H1 (cell line): Measurements from ENCODE around the gene JAG2. TPM values are rescaled to one million over a fixed set of nuclear protein-coding genes. Genes with fewer than 3 reads are reported as not detected.

Experiments used
- CTCF ChIA-PET: fragments of 300-600 bp; sonication (Branson Sonifier 250); formaldehyde crosslinking; loops from one replicate; lab custom pipeline; 2021; ENCODE audit not compliant: partially characterized antibody; lab: Charles Lee
- POLR2A ChIA-PET: fragments of 300-600 bp; sonication (Branson Sonifier 250); formaldehyde crosslinking; loops from one replicate; lab custom pipeline; 2021; ENCODE audit warnings: inconsistent platforms; ENCODE audit not compliant: partially characterized antibody; lab: Charles Lee
- DNase-seq, 2 experiments: peaks; one replicate each; pipeline versions ENCODE4 v3.0.0 to v3.0.0-alpha.2; 2010 to 2022; ENCODE audit warnings: low spot score in 2 of 2, low read depth in 1 of 2, mixed read lengths in 1 of 2
- FAIRE-seq: peaks from 2 replicates; lab custom pipeline; 2011; peaks lifted over from hg19 to GRCh38; lab: Jason Lieb, UNC
- H2AFZ ChIP-seq: 2 replicates; pipeline ENCODE4 v1.8.1; 2012; ENCODE audit warnings: low read length, inconsistent platforms
- H2AK5ac ChIP-seq: 2 replicates; pipeline ENCODE4 v1.6.1; 2013; ENCODE audit warnings: low read depth, low read length
- H2BK120ac ChIP-seq: replicated peaks from 2 replicates; pipeline ENCODE3; 2013; ENCODE audit warnings: low read depth, low read length, inconsistent platforms
- H2BK12ac ChIP-seq: 2 replicates; pipeline ENCODE4 v1.6.1; 2013; ENCODE audit warnings: low read depth, low read length
- H2BK15ac ChIP-seq: 2 replicates; pipeline ENCODE4 v1.6.1; 2013; ENCODE audit warnings: low read length
- H2BK20ac ChIP-seq: 2 replicates; pipeline ENCODE4 v1.6.1; 2013; ENCODE audit warnings: low read length
- H2BK5ac ChIP-seq: 2 replicates; pipeline ENCODE4 v1.6.1; 2013; ENCODE audit warnings: low read depth, low read length
- H3K14ac ChIP-seq: 2 replicates; pipeline ENCODE4 v1.6.1; 2013; ENCODE audit warnings: inconsistent platforms; ENCODE audit not compliant: insufficient read length
- H3K18ac ChIP-seq: 2 replicates; pipeline ENCODE4 v1.6.1; 2013; ENCODE audit warnings: low read length; ENCODE audit errors: extremely low read depth
- H3K23ac ChIP-seq: 2 replicates; pipeline ENCODE4 v1.6.1; 2013; ENCODE audit warnings: inconsistent platforms; ENCODE audit not compliant: insufficient read length
- H3K23me2 ChIP-seq: 2 replicates; pipeline ENCODE4 v1.6.1; 2013; ENCODE audit warnings: low read depth, low read length
- H3K27ac ChIP-seq: 2 replicates; pipeline ENCODE4 v1.6.1; 2011; ENCODE audit warnings: low read depth, low read length, inconsistent platforms
- H3K27me3 ChIP-seq, 4 experiments: replicated peaks in 1 of 4; 1 replicate in 1 of 4; 2 replicates in 3 of 4; pipeline versions ENCODE4 v1.6.1 to v1.8.1; 2011 to 2013; ENCODE audit warnings: low read length in 3 of 4, mild to moderate bottlenecking in 3 of 4, inconsistent platforms in 2 of 4, mixed read lengths in 2 of 4, moderate library complexity in 1 of 4; ENCODE audit not compliant: control insufficient read depth in 3 of 4, insufficient read depth in 3 of 4; ENCODE audit errors: extremely low read depth in 1 of 4
- H3K36me3 ChIP-seq, 4 experiments: 2 replicates each; pipeline versions ENCODE4 v1.6.1 to v1.8.1; 2011 to 2013; ENCODE audit warnings: mild to moderate bottlenecking in 4 of 4, low read length in 3 of 4, moderate library complexity in 2 of 4, control low read depth in 1 of 4, inconsistent platforms in 1 of 4; ENCODE audit not compliant: insufficient read depth in 4 of 4, control insufficient read depth in 2 of 4
- H3K4ac ChIP-seq: replicated peaks from 2 replicates; pipeline ENCODE3; 2013; ENCODE audit warnings: low read length, low read depth, mixed read lengths, inconsistent platforms; ENCODE audit not compliant: insufficient read length
- H3K4me1 ChIP-seq, 4 experiments: replicated peaks in 1 of 4; 1 replicate in 1 of 4; 2 replicates in 3 of 4; pipeline versions ENCODE4 v1.6.1 to v1.8.1; 2011 to 2013; ENCODE audit warnings: low read length in 3 of 4, inconsistent platforms in 2 of 4, mixed read lengths in 1 of 4; ENCODE audit not compliant: insufficient read depth in 4 of 4, control insufficient read depth in 3 of 4
- H3K4me2 ChIP-seq, 2 experiments: 2 replicates each; pipeline versions ENCODE4 v1.6.1 to v1.8.1; 2011 to 2013; ENCODE audit warnings: low read depth in 2 of 2, low read length in 2 of 2, control low read depth in 1 of 2, inconsistent platforms in 1 of 2, mild to moderate bottlenecking in 1 of 2; ENCODE audit not compliant: insufficient read depth in 1 of 2
- H3K4me3 ChIP-seq, 4 experiments: fragments of 200-600, 300-600 bp in 1 of 4; sonication (generic), shearing (Covaris generic), sonication (Bioruptor Twin) in 1 of 4; 2 replicates each; pipeline versions ENCODE4 v1.5.1 to v1.8.1; 2011 to 2016; ENCODE audit warnings: low read length in 4 of 4, low read depth in 3 of 4, control low read depth in 2 of 4, inconsistent platforms in 2 of 4, mild to moderate bottlenecking in 2 of 4, mixed read lengths in 1 of 4, moderate library complexity in 1 of 4; ENCODE audit not compliant: insufficient read depth in 2 of 4; ENCODE audit errors: extremely low read depth in 1 of 4
- H3K56ac ChIP-seq: replicated peaks from 2 replicates; pipeline ENCODE3; 2013; ENCODE audit warnings: low read depth, mild to moderate bottlenecking, mixed read lengths, low read length, inconsistent platforms; ENCODE audit not compliant: insufficient read length
- H3K79me1 ChIP-seq: 2 replicates; pipeline ENCODE4 v1.6.1; 2013; ENCODE audit warnings: low read depth, low read length, control low read depth
- H3K79me2 ChIP-seq, 2 experiments: 2 replicates each; pipeline versions ENCODE4 v1.6.1 to v1.8.1; 2012 to 2013; ENCODE audit warnings: low read length in 2 of 2, mild to moderate bottlenecking in 2 of 2, inconsistent platforms in 1 of 2; ENCODE audit not compliant: insufficient read depth in 2 of 2, control insufficient read depth in 1 of 2
- H3K9ac ChIP-seq, 4 experiments: replicated peaks in 1 of 4; 1 replicate in 1 of 4; 2 replicates in 3 of 4; pipeline versions ENCODE4 v1.6.1 to v1.8.1; 2011 to 2013; ENCODE audit warnings: low read depth in 3 of 4, low read length in 3 of 4, control low read depth in 2 of 4, mild to moderate bottlenecking in 2 of 4, moderate library complexity in 2 of 4, inconsistent platforms in 1 of 4; ENCODE audit errors: extremely low read depth in 1 of 4
- H3K9me3 ChIP-seq, 2 experiments: 2 replicates each; pipeline versions ENCODE4 v1.6.1 to v1.8.1; 2012 to 2013; ENCODE audit warnings: mild to moderate bottlenecking in 2 of 2, moderate library complexity in 2 of 2, control low read depth in 1 of 2, inconsistent platforms in 1 of 2, low read depth in 1 of 2, low read length in 1 of 2, mixed read lengths in 1 of 2; ENCODE audit not compliant: insufficient read depth in 2 of 2
- H4K20me1 ChIP-seq, 2 experiments: replicated peaks in 1 of 2; 2 replicates each; pipeline versions ENCODE3 to v1.8.1; 2011 to 2013; ENCODE audit warnings: inconsistent platforms in 2 of 2, low read length in 2 of 2, mild to moderate bottlenecking in 1 of 2; ENCODE audit not compliant: insufficient read depth in 2 of 2, control insufficient read depth in 1 of 2
- H4K5ac ChIP-seq: 2 replicates; pipeline ENCODE4 v1.6.1; 2013; ENCODE audit warnings: low read length, low read depth, mixed read lengths, inconsistent platforms; ENCODE audit not compliant: insufficient read length
- H4K8ac ChIP-seq: 2 replicates; pipeline ENCODE4 v1.8.0; 2013; ENCODE audit warnings: mild to moderate bottlenecking, moderate library complexity, low read length, inconsistent platforms; ENCODE audit not compliant: insufficient read depth; ENCODE audit errors: extremely low read depth
- H4K91ac ChIP-seq: replicated peaks from 2 replicates; pipeline ENCODE3; 2013; ENCODE audit warnings: low read length, mixed read lengths, inconsistent platforms; ENCODE audit not compliant: insufficient read length
- WGBS, 2 experiments: shearing (Covaris generic) in 1 of 2; methylation state at CpG; one replicate each; pipeline versions ENCODE4 v1.1.6 to v1.1.7; 2013 to 2015; ENCODE audit warnings: low lambda C conversion rate in 2 of 2, mixed read lengths in 2 of 2, inconsistent platforms in 1 of 2, low coverage in 1 of 2, missing lambda C conversion rate in 1 of 2; ENCODE audit not compliant: insufficient replicate concordance in 2 of 2, insufficient coverage in 1 of 2, insufficient read length in 1 of 2; ENCODE audit errors: extremely low coverage in 1 of 2, missing lambda C conversion rate in 1 of 2; 5-methylcytosine and 5-hydroxymethylcytosine counted together
- polyA plus RNA-seq, 7 experiments: library from polyadenylated mRNA; depleted of rRNA in 3 of 7; stranded (reverse) in 5 of 7; unstranded in 2 of 7; fragments of >200 nt in 5 of 7; fragments of 200-250 nt in 2 of 7; gene quantifications; 1 replicate in 5 of 7; 2 replicates in 1 of 7; 4 replicates in 1 of 7; pipeline versions ENCODE4 v1.2.1 to v1.2.3, GENCODE V29; 2011 to 2013; ENCODE audit warnings: missing spikeins in 2 of 7, mixed read lengths in 2 of 7
- total RNA-seq: library from RNA; stranded (reverse); fragmentation: NEBNext Ultra II Directional; extraction: Animal tissue kit (Norgen Biotek cat#: 25700); gene quantifications from 2 replicates; pipeline ENCODE4 v1.2.1, GENCODE V29; 2021

JAG2 gene
- total and polyA plus RNA-seq, 2 of the 8 experiments (the other 6 are each of a cell fraction or from before 2014, with no cell fraction given) = 2.8 to 6.2 TPM

DNA sequence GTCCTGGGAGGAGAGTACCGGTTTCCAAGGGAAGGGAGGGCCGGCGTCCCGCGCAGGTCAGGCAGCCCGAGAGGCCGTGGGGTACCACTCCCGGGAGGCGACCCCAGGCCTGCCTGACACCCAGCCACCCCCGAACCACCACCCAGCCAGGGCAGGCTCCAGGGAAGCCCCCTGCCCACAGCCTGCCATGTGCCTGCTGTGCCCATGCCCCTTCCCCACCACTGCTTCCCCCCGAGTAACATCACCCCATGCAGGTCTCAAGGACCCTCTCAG, 10.2 kb upstream of the JAG2 start:
- CTCF ChIA-PET = interaction anchor here (0.7 to 2.4 kb wide), 9 partner anchors 9 to 302 kb away, joined by 3 to 11 read pairs (median 3); partner anchors contain the start of gene GPR132
- FAIRE-seq = no peak
- no peaks in the 10 kb centered on the region for H3K79me2 ChIP-seq

More for the DNA sequence above, 10.2 kb upstream of the JAG2 start:
- H2AK5ac ChIP-seq = no peak overlapping the region
- H3K4me1 ChIP-seq = peaks cover 0 to 4% (median 1%) of the 10 kb centered on the region in 4 experiments; a peak in 1 of 7 replicates
- H3K23me2 ChIP-seq = peaks cover 3% of the 10 kb centered on the region; the same call in 1 of the 2 replicates
- no peaks in the 10 kb centered on the region for H3K36me3 ChIP-seq
- H2AFZ ChIP-seq = no peak overlapping the region
- H3K18ac ChIP-seq = no peak overlapping the region
- DNase-seq = no peak
- no peak overlapping the region for H4K91ac ChIP-seq
- H3K4ac ChIP-seq = no peak overlapping the region
- no peak overlapping the region for H3K23ac ChIP-seq
- H2BK15ac ChIP-seq = no peak overlapping the region
- H3K9ac ChIP-seq = no peak overlapping the region
- no peaks in the 10 kb centered on the region for H3K9me3 ChIP-seq
- POLR2A ChIA-PET = interaction anchor here (0.6 to 2.3 kb wide), 2 partner anchors 10 to 166 kb away, joined by 3 to 6 read pairs; partner anchors contain the start of gene JAG2
- no peak overlapping the region for H2BK5ac ChIP-seq
- H4K20me1 ChIP-seq = peaks cover 5 to 12% of the 10 kb centered on the region in 2 experiments
- no peak overlapping the region for H2BK120ac ChIP-seq
- no peak overlapping the region for H3K4me2 ChIP-seq
- H2BK20ac ChIP-seq = no peak overlapping the region
- no peak overlapping the region for H3K27ac ChIP-seq
- no peak overlapping the region for H3K56ac ChIP-seq
- H3K14ac ChIP-seq = no peak overlapping the region
- no peak overlapping the region for H4K5ac ChIP-seq
- no peak overlapping the region for H3K4me3 ChIP-seq
- WGBS, 2 experiments = 89% methylated on average over 11 of the region's 11 CpGs; no CpG with 5 or more reads in 1 of the 2 experiments
- H3K79me1 ChIP-seq = no peaks in the 10 kb centered on the region; the same call in 1 of the 2 replicates
- H4K8ac ChIP-seq = no peak overlapping the region
- H2BK12ac ChIP-seq = no peak overlapping the region
- peaks cover 0 to 10% (median 8%) of the 10 kb centered on the region in 4 experiments; a peak in 4 of 7 replicates for H3K27me3 ChIP-seq
